GM10266 (cell line): ENCODE data around the gene COPS7A.

Source experiments
- DNase-seq: peaks from one replicate; pipeline ENCODE4 v3.0.0; 2012; ENCODE audit errors: extremely low spot score
- TF ChIP-seq, protein P1 (sequence below): IDR thresholded peaks from 2 replicates; pipeline ENCODE4 v1.5.1; 2012; ENCODE audit warnings: mild to moderate bottlenecking, low read depth; ENCODE audit not compliant: control insufficient read depth, insufficient read depth; ENCODE audit errors: missing control alignments

Gene COPS7A

DNA sequence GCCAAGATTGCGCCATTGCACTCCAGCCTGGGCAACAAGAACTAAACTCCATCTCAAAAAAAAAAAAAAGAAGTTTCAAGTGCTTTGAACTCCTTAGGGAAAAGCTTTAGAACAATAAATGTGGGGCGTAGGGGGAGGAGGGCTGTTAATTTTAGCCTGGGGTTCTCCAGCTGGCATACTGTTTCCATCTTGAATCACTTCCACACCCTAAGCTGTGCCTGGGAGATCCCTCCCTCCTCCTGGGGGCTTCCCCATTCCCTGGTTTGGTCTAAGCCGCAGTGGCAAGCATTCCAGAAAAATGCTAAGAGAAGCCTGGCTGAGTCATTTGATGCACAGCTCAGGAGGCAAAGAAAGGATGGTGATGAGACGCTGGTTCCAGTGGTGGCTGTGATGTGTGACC, 32.4 kb upstream of the COPS7A start:
- DNase-seq, result no peak
- TF ChIP-seq, protein P1, sequence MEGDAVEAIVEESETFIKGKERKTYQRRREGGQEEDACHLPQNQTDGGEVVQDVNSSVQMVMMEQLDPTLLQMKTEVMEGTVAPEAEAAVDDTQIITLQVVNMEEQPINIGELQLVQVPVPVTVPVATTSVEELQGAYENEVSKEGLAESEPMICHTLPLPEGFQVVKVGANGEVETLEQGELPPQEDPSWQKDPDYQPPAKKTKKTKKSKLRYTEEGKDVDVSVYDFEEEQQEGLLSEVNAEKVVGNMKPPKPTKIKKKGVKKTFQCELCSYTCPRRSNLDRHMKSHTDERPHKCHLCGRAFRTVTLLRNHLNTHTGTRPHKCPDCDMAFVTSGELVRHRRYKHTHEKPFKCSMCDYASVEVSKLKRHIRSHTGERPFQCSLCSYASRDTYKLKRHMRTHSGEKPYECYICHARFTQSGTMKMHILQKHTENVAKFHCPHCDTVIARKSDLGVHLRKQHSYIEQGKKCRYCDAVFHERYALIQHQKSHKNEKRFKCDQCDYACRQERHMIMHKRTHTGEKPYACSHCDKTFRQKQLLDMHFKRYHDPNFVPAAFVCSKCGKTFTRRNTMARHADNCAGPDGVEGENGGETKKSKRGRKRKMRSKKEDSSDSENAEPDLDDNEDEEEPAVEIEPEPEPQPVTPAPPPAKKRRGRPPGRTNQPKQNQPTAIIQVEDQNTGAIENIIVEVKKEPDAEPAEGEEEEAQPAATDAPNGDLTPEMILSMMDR, result no peak

DNA sequence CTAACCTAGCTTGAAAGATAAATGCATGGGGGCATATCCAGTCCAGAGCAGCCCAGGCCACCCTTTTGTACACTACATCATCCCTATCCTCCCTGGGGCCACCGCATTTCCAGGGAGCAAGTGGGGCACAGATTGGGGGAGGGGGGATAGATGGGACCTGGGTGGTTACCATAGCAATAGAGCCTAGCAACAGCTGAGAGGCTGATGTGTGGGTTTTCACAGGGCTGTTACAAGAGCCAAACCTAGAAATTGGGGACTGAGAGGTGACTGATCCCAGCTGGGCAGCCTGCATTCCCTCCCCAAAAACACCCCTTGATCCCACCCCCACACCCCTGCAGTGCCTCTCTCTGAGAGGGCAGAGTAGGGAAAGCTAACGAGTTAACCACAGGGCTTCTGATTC, 31.0 kb upstream of the COPS7A start:
- no peak for DNase-seq
- TF ChIP-seq, protein P1, result no peak

DNA sequence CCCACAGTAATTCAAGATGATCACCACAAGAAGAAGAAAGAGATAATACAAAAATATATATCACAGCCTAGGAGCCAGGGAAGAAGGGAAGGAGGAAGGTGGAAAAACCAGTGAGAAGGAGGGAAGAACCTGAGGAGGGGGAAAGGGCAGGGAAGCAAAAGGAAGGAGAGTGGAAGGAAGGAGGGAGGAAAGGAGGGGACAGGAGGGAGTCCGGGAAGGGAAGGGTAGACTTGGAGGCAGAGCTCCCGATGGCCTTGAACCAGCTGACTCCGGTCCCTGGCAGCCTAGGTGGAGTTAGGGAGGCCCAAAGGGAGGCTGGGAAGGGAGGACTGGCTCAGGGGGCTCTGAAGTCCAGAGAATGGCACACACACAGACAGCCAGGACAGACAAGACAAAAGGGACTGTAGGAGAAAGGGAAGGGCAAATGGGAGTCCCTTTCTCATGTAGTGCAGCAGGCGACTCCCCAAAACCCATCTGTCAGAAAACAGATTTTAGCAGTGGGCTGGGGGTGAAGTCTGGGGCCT, 30.0 kb upstream of the COPS7A start:
- DNase-seq, result no peak
- TF ChIP-seq, protein P1, result no peak

DNA sequence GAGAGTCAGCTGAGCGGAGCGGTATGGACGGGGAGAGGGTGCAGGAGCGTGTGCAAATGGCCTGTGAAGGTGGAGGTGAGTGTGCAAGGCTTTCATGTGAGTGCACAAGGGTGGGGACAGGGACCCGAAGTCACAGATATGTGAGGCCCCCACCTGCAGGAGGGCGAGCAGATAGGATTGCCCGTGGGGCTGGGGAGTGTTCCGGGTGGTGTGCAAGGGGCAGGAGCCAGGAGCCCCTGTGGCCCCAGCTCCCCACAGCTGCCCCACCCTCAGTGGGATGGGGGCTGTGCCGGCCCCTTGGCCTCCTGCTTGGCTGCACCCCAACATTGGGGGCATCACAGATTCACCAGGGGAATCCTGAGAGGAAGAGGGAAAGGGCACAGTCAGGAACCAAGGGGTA, 29.1 kb upstream of the COPS7A start:
- TF ChIP-seq, protein P1, result no peak
- DNase-seq, result no peak

DNA sequence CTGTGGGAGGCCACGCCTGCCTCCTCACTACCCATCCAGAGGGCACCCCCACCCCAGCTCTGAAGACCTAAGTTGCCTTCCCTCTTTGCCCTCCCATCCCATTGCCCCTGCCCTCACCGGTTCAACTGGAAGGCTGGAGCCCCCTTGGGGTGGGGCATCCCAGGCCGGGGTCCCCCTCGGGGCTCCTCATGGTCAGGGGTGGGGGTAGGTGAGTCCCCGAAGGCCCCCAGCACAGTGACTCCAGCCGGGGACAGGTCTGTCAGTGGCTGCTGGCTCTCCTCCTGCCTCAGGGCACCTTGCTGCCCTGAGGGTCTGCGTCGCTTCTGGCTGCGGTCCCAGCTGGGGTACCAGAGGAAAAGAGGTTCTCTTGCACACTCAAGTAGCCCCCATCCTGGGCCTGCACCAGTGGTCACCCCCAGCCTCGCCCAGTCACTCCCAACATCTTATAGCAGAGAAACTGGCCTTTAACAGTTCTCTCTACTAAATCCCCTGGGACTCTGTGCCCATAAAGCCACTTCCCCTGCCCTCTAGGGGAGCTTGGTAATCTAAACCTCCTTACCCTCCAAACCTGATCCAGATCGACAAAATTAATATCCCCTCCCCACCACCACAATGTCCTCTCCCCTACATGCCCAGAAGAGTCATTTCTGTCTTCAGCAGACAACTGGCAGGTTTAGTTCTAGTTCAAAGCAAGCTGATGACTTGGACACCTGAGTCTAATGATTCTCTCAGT, 28.4 kb upstream of the COPS7A start:
- no peak for DNase-seq
- TF ChIP-seq, protein P1, result no peak

DNA sequence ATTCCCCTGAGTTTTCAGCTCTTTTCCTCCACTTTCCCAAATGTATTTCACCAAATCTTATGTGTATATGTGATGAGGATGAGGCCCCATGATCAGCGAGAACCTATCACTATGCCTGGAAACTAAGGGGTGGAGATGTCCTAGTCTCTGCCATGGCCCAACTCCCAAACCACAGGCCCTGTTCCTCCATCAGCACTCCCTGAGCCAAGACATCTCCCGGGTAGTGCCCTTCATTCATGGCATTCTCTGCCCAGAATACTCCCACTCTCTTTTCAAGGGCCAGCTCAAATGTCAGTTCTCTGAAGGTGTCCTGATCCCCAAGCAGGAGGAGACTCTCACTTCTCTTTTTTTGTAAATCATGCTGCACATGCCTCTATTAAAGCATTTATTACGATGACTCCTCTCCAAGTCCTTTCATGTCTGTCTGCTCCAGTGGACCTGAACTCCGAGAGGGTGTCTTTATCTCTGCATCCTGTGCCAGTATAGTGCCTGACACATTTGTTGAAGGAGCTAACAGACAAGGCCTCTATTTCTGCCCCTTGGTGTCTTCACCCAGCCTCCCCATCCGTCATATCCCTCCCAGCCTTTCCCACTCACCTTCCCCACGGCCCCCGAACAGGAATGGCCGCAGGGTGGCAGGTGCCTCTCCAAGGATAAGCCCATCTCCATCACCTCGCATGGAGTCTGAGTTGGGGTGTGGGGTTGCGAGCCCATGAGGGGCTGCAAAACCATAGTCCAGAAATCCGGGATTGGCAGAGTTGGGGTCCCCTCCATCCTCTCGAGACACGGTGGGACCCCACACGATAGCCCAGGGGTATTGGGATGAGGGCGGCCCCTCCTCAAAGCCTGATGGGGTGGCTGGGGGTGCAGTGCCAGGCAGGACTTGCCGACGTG, 26.9 kb upstream of the COPS7A start:
- peak; percentile 64 for DNase-seq
- TF ChIP-seq, protein P1, result no peak
